ENCODE data around the gene RPS19.

Gene RPS19

DNA sequence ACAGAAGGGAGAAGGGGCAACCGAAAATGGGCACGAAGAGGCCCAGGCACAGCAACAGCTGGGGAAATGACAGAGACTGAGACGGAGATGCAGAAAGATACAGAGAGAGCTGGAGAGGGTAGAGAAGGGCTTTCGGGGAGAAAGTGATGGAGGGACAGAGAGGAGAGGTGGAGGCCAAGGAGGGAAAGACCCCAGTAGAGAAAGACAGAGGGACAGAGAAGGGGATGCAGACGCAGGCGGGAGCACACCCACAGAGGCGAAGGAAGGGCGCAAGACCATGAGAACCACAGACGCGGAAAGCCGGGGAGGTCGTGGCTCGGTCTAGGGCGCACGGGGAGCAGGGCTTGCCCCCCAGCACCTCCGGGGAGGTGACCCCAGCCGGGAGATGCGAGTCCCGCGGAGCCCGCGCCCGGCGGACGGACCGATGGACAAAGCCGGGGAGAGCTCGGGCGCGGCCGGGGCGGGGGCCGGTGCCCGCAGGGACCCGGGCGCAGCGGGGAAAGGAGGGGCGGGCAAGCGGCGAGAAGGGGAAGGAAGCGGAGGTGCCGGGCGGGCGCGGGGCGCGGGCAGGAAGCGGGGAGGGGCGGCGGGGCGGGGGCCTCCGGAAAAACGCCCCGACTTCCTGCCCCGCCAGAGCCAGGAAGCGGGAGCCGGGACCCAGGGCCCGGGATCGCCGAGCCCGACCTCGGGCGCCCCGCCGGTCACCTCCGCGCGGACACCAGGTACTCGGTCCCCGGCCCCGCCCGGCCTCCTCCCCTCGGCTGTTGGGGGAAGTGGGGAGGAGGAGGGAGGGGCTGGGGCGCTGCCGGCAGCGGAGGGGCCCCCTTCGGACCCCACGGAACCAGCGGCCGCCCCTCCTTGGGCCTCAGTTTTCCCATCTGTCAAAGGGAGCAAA lies 22.8 kb downstream of the RPS19 start, which contains the start of gene ARHGEF1:
Gene ARHGEF1 (plus strand): TSS at position 617 of the 895 bp plus-strand sequence. CDS start 4,899 bp downstream, outside the sequence.
- DNase-seq (ENCODE audit: insufficient read length) (peak; percentile 68), FAIRE-seq (peak; percentile 83)
- TF ChIP-seq TAF1 (IDR thresholded peaks at IDR 0.05; ENCODE audit: borderline replicate concordance, low read depth, low read length) (no peak), POLR2AphosphoS5 (IDR thresholded peaks at IDR 0.05; ENCODE audit: low read depth, low read length) (peak; percentile 70), POLR2A (IDR thresholded peaks at IDR 0.05; ENCODE audit: low read depth, low read length) (peak; percentile 64; the same call in 1 of the 2 replicates)

DNA sequence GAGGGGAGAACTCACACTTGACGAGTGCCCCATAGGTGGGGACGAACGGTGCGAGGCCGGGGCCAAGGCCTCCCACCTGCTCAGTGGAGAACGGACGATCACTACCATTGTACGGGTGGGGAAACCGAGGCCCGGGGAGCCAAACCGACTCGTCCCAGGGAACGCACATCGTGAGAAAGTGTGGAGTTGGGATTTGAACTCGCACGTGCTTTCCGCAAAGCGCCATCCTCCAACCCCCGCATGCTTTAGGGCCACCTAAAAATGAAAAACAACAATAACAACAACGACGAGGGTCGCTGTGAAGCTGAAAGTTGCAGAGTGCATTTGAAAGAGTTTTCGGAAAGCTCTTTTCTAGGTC lies 23.4 kb downstream of the RPS19 start:
- no peak for DNase-seq (ENCODE audit: insufficient read length)

DNA sequence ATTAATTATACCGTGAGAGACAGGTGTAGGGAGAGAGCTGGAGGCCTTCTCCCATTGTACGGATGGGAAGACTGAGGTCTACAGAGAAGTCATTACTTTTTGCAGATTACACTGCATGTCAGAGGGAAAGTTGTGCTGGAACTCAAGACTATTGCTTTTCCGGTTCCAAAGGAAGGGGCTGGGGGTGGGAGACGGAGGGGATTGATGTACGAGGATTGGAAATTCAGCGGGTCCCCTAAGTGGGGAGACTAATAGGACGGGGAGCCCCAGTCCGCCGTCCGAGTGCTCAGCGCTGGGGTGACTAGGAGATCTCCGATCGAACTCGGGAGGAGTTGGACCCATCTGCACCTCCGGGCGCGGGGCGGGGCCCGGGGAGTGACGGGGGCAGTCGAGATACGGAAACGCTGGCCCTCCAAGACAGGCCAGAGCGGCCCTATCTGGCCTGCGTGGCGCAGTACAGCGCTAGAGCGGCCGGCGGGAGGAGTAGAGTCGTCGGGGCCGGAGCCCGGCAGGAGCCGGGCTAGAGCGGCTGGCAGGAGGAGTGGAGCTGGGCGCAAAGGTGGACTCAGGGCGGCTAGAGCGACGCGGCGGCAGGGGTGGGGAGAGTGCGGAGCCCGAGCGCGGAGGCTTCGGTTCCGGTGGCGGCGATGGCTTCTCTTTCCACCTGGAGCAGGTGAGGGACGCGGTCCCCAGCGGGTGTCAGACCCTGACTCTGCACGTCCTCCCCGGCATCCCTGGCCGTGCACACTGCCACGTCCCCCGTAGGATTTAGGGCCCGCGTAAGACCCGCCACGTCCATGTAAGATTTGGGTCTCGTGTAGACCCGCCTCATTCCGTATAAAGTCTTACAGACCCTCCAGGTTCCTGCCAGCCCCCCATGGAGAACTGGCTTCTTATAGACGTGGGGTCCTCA lies 24.0 kb downstream of the RPS19 start:
- TF ChIP-seq POLR2AphosphoS5 (IDR thresholded peaks at IDR 0.05; ENCODE audit: low read depth, low read length): peak; percentile 85
- TF ChIP-seq TAF1 (IDR thresholded peaks at IDR 0.05; ENCODE audit: borderline replicate concordance, low read depth, low read length): peak; percentile 83
- TF ChIP-seq POLR2A (IDR thresholded peaks at IDR 0.05; ENCODE audit: low read depth, low read length): peak; percentile 89
- FAIRE-seq: peak; percentile 99
- DNase-seq (ENCODE audit: insufficient read length): peak; percentile 99

More for the DNA sequence above, 23.4 kb downstream of the RPS19 start:
- no peak; the same call in 1 of the 2 replicates for TF ChIP-seq POLR2AphosphoS5 (IDR thresholded peaks at IDR 0.05; ENCODE audit: low read depth, low read length)
- no peak for TF ChIP-seq POLR2A (IDR thresholded peaks at IDR 0.05; ENCODE audit: low read depth, low read length)
- no peak for TF ChIP-seq TAF1 (IDR thresholded peaks at IDR 0.05; ENCODE audit: borderline replicate concordance, low read depth, low read length)
- no peak for FAIRE-seq

DNA sequence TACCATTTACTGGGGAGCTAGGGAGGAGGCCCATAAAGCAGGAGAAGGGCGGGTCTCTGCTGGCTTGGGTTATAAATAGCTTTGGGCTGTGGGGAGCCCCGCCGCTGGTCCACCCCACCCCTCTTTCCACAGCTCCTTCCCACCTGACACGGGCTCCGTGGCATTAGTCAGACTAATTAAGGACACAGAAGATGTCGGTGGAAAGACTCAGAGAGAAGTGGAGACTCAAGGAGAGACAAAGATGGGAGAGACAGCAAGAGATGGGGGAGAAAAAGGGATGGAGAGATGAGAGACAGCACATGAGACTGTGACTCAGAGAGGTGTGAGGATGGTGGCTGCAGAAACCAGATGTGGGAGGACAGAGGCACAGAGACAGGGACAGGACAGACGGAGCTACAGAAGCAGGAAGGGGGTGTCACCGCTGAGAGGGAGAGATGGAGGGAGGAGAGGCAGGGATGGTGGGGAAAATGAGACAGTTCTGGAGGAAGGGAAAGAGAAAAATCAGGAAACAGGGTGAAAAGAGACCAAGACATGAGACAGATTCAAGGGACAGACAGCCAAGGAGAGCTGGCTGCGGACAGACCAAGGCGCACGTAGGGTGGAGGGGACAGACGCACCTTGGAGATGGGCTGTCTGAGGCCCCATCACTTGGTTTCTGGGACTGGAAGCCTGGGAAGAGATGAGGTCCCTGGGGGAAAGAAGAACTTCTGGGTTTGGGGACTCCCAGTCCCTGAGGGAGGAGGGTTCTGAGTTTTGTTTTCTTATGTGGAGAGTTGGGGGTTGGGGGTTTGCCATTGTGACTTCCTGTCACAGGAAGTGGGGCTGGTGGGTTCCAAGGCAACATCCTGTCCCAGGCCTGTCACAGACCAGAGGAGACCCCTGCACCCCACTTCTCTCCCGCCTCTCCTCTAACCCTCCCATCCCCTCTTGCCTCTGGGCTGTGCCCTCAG lies 27.0 kb downstream of the RPS19 start:
- FAIRE-seq (peak; percentile 87), DNase-seq (ENCODE audit: insufficient read length) (no peak)

DNA sequence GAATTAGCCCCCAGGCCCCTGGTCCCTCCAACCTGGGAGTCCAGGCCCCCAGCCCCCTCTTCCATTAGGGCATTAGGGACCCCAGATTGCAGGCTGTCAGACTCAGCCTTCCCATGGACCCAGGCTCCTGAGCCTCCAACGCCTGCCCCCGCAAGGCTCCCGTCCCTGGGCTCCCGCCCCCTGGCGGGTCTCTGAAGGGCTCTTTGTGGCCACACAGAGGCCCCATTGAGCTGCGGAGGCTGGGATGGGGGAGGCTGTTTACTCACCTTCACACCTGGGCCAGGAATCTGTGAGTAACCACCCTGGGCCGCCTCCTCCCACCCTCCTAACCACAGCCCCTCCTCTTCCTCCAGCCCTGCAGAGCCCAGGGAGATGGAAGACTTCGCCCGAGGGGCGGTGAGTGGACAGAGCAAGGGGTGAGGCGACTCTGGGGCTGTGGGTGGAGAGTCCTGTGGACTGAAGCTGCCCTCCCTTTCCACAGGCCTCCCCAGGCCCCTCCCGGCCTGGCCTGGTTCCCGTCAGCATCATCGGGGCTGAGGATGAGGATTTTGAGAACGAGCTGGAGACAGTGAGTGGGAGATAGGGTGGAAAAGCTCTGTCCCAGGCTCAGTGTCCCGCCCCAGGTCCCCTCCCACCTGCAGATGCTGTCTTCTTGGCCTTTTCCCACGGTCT lies 27.8 kb downstream of the RPS19 start:
- TF ChIP-seq POLR2AphosphoS5 (IDR thresholded peaks at IDR 0.05; ENCODE audit: low read depth, low read length): no peak
- DNase-seq (ENCODE audit: insufficient read length) (no peak), FAIRE-seq (peak; percentile 71)

More for the DNA sequence above, 27.0 kb downstream of the RPS19 start:
- TF ChIP-seq POLR2A (IDR thresholded peaks at IDR 0.05; ENCODE audit: low read depth, low read length) (no peak; the same call in 1 of the 2 replicates), POLR2AphosphoS5 (IDR thresholded peaks at IDR 0.05; ENCODE audit: low read depth, low read length) (peak; percentile 62; the same call in 1 of the 2 replicates), TAF1 (IDR thresholded peaks at IDR 0.05; ENCODE audit: borderline replicate concordance, low read depth, low read length) (peak; percentile 26; the same call in 1 of the 2 replicates)

DNA sequence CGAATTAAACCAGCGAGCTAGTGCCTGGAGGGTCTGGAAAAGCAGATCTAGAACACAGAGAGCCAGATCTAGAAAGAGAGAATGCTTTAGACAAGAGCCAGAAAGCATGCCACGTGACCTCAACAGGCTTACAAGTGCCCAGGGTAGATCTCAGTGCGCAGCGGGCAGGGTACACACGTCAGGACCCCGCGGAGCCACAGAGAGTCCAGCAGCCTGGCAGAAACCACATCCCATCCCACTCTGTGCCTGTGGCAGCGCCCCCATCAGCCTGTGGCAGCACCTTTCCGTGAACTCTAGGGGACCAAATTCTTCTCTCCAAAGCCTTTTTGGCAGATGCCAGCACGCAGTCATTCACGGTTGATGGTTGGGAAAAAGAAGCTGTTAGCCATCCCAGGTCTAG lies 28.9 kb downstream of the RPS19 start:
- TF ChIP-seq TAF1 (IDR thresholded peaks at IDR 0.05; ENCODE audit: borderline replicate concordance, low read depth, low read length) (no peak), POLR2AphosphoS5 (IDR thresholded peaks at IDR 0.05; ENCODE audit: low read depth, low read length) (no peak), POLR2A (IDR thresholded peaks at IDR 0.05; ENCODE audit: low read depth, low read length) (no peak)
- FAIRE-seq: no peak

DNA sequence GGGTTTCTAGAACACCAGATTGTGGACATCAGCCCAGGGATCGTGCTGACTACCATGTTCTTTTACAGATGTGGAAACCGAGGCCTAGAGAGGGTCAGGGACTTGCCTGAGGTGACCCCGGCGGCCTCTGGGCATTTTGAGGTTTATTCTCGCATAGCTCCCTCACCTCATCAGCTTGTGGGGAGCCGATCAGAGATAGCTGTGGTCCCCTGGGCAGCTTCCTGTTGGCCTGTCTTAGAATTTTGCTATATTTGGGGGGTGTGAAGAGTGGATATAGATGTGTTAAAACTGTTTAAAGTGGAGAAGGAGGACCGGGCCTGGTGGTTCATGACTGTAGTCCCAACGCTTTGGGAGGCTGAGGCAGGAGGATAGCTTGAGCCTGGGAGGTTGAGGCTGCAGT lies 29.8 kb downstream of the RPS19 start:
- FAIRE-seq (no peak), DNase-seq (ENCODE audit: insufficient read length) (no peak)
- TF ChIP-seq POLR2A (IDR thresholded peaks at IDR 0.05; ENCODE audit: low read depth, low read length) (no peak), TAF1 (IDR thresholded peaks at IDR 0.05; ENCODE audit: borderline replicate concordance, low read depth, low read length) (no peak), POLR2AphosphoS5 (IDR thresholded peaks at IDR 0.05; ENCODE audit: low read depth, low read length) (no peak)

More for the DNA sequence above, 28.9 kb downstream of the RPS19 start:
- DNase-seq (ENCODE audit: insufficient read length): no peak

DNA sequence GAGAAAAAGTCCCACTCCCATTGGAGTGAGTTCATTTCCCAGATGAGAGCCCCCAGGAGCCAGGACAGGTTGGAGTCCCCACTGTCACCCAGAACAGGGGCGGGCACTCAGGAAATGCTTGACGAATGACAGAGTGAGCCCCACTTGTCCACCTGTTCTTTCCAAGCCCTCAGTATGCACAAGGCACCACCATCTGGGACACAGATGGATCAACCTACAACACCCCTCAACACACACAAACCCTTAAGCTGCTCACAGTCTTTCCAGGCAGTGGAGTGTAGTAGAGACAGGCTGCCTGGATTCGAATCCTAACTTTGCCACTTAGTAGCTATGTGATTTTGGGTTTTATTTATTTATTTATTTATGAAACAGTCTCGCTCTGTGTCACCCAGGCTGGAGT lies 30.9 kb downstream of the RPS19 start:
- no peak for DNase-seq (ENCODE audit: insufficient read length)
- TF ChIP-seq POLR2AphosphoS5 (IDR thresholded peaks at IDR 0.05; ENCODE audit: low read depth, low read length) (0 out of 2 replicates have a peak, but pooled peaks have one; percentile 35), TAF1 (IDR thresholded peaks at IDR 0.05; ENCODE audit: borderline replicate concordance, low read depth, low read length) (no peak), POLR2A (IDR thresholded peaks at IDR 0.05; ENCODE audit: low read depth, low read length) (peak; percentile 29; the same call in 1 of the 2 replicates)
- FAIRE-seq: no peak

DNA sequence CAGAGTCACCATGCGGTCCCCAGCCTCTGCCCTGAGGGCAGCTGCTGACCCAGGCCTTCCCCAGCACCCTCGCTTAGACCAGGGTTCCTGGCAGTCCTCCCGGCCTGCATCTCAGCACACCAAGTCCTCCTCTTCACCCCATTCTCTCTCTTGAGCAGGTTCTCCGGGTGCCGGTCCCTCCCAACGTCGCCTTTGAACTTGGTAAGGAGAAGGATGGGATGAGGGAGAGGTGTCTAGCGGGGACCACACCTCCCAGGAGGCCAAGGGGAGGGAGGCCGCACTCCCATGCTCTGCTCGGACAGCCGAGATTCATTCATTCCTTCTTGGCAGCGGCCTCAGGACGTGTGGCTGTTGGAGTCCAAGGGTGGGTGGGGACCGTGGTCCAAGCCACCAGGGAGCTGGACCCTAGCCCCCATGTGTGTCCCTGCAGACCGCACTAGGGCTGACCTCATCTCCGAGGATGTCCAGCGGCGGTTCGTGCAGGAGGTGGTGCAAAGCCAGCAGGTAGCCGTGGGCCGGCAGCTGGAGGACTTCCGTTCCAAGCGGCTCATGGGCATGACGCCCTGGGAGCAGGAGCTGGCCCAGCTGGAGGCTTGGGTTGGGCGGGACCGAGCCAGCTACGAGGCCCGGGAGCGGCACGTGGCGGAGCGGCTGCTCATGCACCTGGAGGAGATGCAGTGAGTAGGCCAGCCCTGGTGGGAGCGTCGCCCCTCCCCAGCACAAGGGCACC lies 32.3 kb downstream of the RPS19 start:
- FAIRE-seq (no peak), DNase-seq (ENCODE audit: insufficient read length) (no peak)
- TF ChIP-seq POLR2A (IDR thresholded peaks at IDR 0.05; ENCODE audit: low read depth, low read length) (no peak), POLR2AphosphoS5 (IDR thresholded peaks at IDR 0.05; ENCODE audit: low read depth, low read length) (no peak), TAF1 (IDR thresholded peaks at IDR 0.05; ENCODE audit: borderline replicate concordance, low read depth, low read length) (no peak)

Measured in GM12892 (cell line).